ENCODE results near the gene SIRT5.

The SIRT5 gene

GRCh38 chr6:13635948-13636658 is 61.7 kb downstream of the SIRT5 start:
- no peak for DNase-seq (ENCODE audit: low read depth in 2 of 2)

- no peak for DNase-seq (ENCODE audit: low read depth in 2 of 2)
Measured at GRCh38 chr6:13638014-13638413, 63.6 kb downstream of the SIRT5 start.

DNA sequence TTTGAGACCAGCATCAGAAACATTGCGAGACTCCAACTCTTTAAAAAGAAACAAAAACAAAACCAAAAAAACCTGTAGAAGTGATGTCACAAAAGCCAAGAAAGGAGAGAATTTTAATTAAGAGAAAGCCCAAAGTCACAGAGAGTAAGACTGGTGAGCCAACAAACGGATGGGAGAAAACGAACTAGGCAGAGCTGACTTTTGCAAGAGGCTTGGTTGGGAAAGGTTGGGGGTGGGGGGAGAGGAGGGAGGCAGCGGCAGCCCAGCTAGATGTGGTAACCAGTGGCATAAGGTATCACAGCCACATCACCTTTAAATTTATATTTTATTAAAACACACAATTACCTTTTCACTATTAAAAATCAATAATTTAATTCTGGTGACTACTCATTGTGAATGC is 64.2 kb downstream of the SIRT5 start:
- DNase-seq (ENCODE audit: low read depth in 2 of 2): no peak

GRCh38 chr6:13641315-13641714 is 66.9 kb downstream of the SIRT5 start:
- DNase-seq (ENCODE audit: low read depth in 2 of 2): no peak

- DNase-seq (ENCODE audit: low read depth in 2 of 2): no peak
Measured at GRCh38 chr6:13643125-13643524, 68.7 kb downstream of the SIRT5 start.

GRCh38 chr6:13648850-13649249 is 74.4 kb downstream of the SIRT5 start:
- DNase-seq (ENCODE audit: low read depth in 2 of 2): no peak

- no peak for DNase-seq (ENCODE audit: low read depth in 2 of 2)
Measured at GRCh38 chr6:13649393-13649792, 75.0 kb downstream of the SIRT5 start.

DNA sequence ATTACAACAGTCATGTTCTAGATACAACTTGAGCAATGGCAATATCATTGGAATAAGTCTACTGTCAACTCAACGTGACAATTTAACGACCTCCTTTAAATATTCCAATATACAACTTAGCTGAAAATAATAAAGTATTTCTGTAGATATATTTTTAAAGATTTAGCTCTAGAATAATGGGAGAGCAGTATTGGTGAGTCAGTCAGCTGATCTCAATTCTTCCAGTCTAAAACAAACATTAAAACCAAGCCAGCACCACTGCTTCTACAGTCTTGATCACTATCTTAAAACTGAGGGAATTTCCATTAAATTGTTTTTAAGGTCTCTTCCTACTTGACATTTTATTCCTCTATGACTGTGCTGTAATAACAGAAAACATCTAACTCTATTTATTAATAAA is 78.9 kb downstream of the SIRT5 start:
- no peak for DNase-seq (ENCODE audit: low read depth in 2 of 2)

- no peak for DNase-seq (ENCODE audit: low read depth in 2 of 2)
Measured at GRCh38 chr6:13654496-13654895, 80.1 kb downstream of the SIRT5 start.

DNA sequence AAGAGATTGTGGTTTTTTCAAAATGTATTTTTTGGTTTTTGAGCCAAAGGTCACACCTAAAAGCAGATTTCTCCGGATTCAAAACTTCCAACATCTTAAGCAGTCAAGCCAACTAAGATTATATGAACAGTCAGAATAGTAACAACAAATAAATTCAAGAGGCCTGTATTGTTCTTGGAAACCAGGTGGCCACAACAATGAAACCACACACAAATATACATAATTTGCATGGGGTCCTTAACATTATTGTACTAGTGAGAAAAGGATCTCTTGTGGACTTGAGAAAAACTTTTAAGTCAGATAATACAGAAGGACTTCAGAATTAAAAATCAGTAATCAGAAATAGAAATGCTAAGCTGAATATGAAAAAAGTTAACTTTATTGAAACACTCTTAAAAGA is 81.3 kb downstream of the SIRT5 start:
- DNase-seq (ENCODE audit: low read depth in 2 of 2): no peak

GRCh38 chr6:13660273-13660672 is 85.9 kb downstream of the SIRT5 start:
- DNase-seq (ENCODE audit: low read depth in 2 of 2): no peak

GRCh38 chr6:13660893-13661292 is 86.5 kb downstream of the SIRT5 start:
- DNase-seq (ENCODE audit: low read depth in 2 of 2): no peak

DNA sequence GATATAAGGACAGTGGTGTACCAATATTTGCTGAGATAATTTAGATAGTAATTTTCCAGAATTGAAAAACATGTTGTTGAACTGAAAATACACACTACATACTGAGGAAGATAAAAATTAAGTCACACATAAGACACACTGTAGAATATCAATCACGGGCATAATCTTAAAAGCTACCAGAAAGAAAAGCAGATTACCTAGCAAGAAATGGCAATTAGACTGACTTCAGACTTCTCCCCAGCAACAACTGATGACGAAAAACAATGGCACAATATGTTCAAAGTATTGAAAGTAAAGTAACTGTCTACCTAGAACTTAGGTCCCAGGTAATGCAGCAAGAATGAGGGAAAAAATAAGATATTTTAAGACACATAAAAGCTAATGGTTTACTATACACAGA is 87.2 kb downstream of the SIRT5 start:
- no peak for DNase-seq (ENCODE audit: low read depth in 2 of 2)

- DNase-seq (ENCODE audit: low read depth in 2 of 2): no peak
Measured at GRCh38 chr6:13662651-13663334, 88.4 kb downstream of the SIRT5 start.

DNA sequence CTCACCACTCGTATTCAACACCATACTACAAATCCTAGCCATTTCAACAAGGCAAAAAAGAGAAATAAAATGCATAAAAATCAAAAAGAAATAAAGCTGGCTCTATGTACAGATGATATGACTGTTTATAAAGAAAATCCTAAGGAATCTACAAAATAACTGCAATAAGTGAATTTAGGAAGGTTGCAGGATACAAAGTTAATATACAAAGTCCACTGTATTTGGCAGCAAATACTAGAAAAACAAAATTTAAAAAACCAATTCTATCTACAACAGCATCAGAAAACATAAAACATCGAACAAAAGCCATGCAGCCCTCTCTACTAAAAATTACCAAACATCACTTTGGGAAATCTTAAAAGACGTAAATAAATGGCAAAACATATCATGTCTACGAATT is 89.6 kb downstream of the SIRT5 start:
- DNase-seq (ENCODE audit: low read depth in 2 of 2): no peak

Data from stimulated activated CD8-positive, alpha-beta memory T cell treated with anti-CD3 and anti-CD28 coated beads, Interleukin-2, amount 100 ng/mL, for 48 hours (primary cell).